Caki2 (cell line): ENCODE results near the gene GJB1. TPM values are rescaled to one million over a fixed set of nuclear protein-coding genes. Genes with fewer than 3 reads are reported as not detected.
A peak's percentile ranks its signal among the peaks of the same experiment; 100 is the strongest.

Experiments
- DNase-seq: peaks from one replicate; pipeline ENCODE4 v3.0.0-alpha.2; 2015; ENCODE audit warnings: low read depth
- in situ Hi-C: cut with HindIII; loops from 2 replicates; pipeline ENCODE4 v1.10.0; 2016; ENCODE audit warnings: low sequenced_read_pairs, low pct_unique_long_range_greater_than_20kb, mixed read lengths
- total RNA-seq: library from RNA; depleted of rRNA; stranded (reverse); fragments of >200 nt; shearing (Covaris generic); gene quantifications from 2 replicates; pipeline ENCODE4 v1.2.3, GENCODE V29; 2014; ENCODE audit warnings: low replicate concordance

GJB1 gene
- total RNA-seq, 1 experiment from 2014 or later, result not detected

GRCh38 chrX:71212536-71212935, 10.5 kb upstream of the GJB1 start:
- in situ Hi-C loops, result no loop called here
- no peak for DNase-seq

- DNase-seq, result no peak
- in situ Hi-C loops, result no loop called here
Measured at GRCh38 chrX:71214152-71214551, 8.9 kb upstream of the GJB1 start.

DNA sequence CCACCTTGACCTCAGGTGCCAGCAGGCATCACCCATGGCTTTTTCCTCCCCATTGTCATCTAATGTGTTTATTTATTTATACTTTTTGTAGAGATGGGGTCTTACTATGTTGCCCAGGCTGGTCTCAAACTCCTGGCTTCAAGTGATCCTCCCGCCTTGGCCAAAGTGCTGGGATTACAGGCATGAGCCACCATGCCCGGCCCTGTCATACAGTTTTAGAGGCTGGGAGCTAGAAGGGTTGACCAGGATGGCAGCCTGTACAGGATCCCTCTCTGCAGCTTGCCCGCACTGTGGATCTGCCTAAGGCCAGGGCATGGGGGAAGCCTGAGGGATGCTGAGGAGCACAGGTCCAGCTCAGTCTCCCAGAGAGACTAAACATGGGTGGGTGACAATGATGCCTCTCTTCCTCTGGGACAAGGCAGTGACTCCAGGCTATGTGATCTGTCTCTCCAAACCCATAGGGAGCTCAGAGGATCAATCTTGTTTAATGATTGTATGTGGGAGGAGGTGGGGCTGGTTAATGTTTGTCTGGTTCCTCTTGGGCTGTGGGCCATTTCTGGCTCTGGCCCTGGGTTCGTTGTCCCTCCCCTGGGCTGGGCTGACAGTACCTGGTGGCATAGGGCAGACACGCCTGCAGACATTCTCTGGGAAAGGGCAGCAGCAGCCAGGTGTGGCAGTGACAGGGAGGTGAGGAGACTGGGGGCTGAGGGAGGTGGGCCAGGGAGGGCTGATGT, 8.3 kb upstream of the GJB1 start:
- in situ Hi-C loops, result no loop called here
- peak; percentile 1 for DNase-seq

DNA sequence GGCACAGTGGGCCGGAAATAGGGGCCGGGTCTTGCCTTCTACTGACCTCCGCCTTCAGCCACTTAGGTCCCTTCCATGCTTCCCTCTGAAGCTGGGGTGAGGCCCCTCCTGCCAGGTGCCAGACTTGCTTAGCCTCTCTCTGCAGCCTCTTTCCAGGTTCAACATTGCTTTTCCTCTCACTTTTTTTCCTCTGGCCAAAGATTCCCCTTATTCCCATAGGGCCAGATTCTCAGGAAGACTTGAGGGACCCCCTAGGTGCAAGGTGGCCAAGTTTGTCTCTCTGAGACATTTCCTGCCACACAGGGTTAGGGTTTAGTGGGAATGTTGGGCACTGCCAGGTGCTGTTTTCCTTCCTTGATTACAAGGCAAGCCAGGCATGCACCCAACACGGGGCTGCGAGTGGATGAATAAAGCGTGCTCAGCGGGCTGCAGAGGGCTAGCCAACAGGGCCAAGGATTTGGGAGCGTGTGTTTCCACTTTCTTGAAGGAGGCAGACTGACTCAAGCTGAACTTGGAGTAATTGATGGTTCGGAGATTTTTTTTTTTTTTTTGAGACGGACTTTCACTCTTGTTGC, 7.6 kb upstream of the GJB1 start:
- in situ Hi-C loops, result no loop called here
- DNase-seq, result no peak

GRCh38 chrX:71216485-71216884, 6.5 kb upstream of the GJB1 start:
- in situ Hi-C loops, result no loop called here
- DNase-seq, result no peak

DNA sequence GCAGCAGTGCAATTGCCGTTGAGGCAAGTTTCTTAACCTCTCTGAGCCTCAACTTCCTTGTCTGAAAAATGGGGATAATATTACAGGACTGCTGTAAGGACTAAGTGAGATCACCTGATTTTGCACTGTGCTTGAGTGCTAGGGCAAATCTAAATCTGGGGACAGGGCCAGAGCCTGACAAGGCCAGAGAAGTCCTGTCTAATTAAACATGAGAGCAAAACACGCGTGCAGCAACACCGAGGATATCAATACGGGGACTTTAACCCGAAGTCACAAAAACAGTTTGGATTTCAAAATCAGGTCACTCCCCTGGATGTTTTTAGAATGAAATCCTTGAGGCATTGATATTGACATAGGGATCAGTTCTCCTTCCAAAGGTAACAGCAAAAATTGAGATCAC, 5.7 kb upstream of the GJB1 start:
- in situ Hi-C loops, result no loop called here
- no peak for DNase-seq

DNA sequence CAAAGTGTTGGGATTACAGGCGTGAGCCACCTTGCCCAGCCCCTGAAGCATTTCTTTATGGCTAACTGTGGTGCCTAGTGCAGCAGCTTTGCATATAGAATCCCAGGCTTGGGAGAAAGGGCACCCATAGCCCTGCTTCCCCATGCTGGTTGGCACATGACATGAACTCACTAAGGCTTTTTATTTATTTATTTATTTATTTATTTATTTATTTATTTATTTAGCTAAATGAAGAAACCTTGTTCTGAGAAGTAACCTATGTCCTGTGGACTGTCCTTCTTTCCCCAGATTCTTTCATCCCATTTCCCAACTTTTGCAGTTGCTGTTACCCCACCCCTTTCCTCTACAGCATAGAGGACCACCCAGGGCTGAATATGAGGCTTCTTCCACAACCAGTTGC, 1.9 kb upstream of the GJB1 start:
- in situ Hi-C loops, result no loop called here
- no peak for DNase-seq

DNA sequence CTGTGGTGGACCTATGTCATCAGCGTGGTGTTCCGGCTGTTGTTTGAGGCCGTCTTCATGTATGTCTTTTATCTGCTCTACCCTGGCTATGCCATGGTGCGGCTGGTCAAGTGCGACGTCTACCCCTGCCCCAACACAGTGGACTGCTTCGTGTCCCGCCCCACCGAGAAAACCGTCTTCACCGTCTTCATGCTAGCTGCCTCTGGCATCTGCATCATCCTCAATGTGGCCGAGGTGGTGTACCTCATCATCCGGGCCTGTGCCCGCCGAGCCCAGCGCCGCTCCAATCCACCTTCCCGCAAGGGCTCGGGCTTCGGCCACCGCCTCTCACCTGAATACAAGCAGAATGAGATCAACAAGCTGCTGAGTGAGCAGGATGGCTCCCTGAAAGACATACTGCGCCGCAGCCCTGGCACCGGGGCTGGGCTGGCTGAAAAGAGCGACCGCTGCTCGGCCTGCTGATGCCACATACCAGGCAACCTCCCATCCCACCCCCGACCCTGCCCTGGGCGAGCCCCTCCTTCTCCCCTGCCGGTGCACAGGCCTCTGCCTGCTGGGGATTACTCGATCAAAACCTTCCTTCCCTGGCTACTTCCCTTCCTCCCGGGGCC, 1.2 kb downstream of the GJB1 start:
- in situ Hi-C loops, result no loop called here
- DNase-seq, result no peak

GRCh38 chrX:71225009-71225408, 2.0 kb downstream of the GJB1 start:
- in situ Hi-C loops, result no loop called here
- no peak for DNase-seq

DNA sequence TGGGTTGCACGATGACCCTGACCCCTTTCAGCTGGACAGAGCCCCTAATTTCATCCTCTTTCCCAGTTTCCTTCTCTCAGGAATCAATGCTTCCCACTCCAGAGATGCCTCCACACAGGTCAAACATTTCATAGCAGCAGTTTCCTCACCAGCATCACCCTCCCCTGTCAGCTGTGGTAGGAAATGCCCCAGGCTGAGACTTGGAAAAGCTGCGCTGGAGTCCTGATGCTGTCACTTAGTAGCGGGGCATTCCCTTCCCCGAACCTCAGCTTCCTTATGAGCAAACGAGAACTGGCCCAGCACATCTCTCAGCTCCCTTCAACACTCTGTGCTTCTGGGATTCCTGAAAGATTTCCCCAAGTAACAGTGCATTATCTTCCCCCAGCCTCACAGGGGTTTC, 2.7 kb downstream of the GJB1 start:
- no peak for DNase-seq
- in situ Hi-C loops, result no loop called here

GRCh38 chrX:71227370-71228062, 4.5 kb downstream of the GJB1 start:
- DNase-seq, result no peak
- in situ Hi-C loops, result no loop called here

DNA sequence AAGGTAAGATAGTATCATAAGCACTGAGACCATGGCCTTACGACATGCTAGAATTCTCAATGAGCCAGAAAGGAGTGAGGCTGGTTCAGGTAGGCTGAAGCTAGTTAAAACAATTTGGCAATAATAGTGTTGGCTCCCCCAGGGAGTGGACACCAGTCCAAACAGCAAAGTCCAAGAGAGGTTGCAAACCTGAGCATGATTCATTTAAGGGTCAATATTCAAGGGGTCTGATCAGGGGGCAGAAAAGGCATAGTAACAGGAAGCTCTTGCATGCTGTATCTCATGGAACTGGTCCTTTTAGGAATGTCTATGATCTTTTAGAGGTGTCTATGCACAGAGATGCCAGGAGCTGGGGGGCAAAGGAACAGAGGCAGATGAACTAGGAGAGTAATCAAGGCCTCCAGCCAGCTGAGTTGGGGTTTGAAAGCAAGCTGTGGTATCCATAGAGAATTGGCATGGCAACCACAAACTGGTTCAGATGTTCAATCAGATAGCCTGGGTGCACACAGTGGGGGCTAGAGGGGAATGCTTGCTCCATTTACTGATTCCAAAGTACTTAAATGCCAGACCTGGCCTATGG, 5.1 kb downstream of the GJB1 start:
- in situ Hi-C loops, result no loop called here
- DNase-seq, result no peak

GRCh38 chrX:71235482-71235881, 12.5 kb downstream of the GJB1 start:
- DNase-seq, result no peak
- in situ Hi-C loops, result no loop called here

GRCh38 chrX:71236836-71237235, 13.8 kb downstream of the GJB1 start:
- DNase-seq, result no peak
- in situ Hi-C loops, result no loop called here

- DNase-seq, result no peak
- in situ Hi-C loops, result no loop called here
Measured at GRCh38 chrX:71239781-71240180, 16.8 kb downstream of the GJB1 start.

GRCh38 chrX:71241301-71241700, 18.3 kb downstream of the GJB1 start:
- DNase-seq, result no peak
- in situ Hi-C loops, result no loop called here

- DNase-seq, result no peak
- in situ Hi-C loops, result no loop called here
Measured at GRCh38 chrX:71244359-71245128, 21.5 kb downstream of the GJB1 start.

GRCh38 chrX:71245159-71245558, 22.1 kb downstream of the GJB1 start:
- in situ Hi-C loops, result no loop called here
- DNase-seq, result no peak
